Measurements from ENCODE around the gene MYPN.

DNA sequence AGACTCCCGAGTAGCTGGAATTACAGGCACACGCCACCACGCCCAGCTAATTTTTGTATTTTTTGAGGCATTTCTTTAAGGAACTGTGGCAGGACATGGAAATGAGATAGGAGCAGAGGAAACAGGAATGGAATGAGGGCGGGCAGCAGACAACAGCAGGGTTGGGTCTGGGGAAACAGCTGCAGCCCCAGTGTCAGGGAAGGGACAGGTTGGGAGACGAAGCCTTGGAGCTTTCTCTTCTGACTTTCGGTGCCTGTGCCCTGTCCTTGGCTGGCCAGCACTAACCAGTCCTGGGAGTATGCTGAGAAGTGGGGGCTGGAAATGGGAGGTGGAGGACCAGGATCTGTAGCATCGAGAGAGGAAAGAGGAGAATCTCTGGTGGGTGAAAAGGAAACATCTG is 75.3 kb downstream of the MYPN start:
- TF ChIP-seq, protein P1, sequence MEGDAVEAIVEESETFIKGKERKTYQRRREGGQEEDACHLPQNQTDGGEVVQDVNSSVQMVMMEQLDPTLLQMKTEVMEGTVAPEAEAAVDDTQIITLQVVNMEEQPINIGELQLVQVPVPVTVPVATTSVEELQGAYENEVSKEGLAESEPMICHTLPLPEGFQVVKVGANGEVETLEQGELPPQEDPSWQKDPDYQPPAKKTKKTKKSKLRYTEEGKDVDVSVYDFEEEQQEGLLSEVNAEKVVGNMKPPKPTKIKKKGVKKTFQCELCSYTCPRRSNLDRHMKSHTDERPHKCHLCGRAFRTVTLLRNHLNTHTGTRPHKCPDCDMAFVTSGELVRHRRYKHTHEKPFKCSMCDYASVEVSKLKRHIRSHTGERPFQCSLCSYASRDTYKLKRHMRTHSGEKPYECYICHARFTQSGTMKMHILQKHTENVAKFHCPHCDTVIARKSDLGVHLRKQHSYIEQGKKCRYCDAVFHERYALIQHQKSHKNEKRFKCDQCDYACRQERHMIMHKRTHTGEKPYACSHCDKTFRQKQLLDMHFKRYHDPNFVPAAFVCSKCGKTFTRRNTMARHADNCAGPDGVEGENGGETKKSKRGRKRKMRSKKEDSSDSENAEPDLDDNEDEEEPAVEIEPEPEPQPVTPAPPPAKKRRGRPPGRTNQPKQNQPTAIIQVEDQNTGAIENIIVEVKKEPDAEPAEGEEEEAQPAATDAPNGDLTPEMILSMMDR (IDR thresholded peaks at IDR 0.05; ENCODE audit: low read depth, low read length, missing input control), result no peak
- TF ChIP-seq REST (IDR thresholded peaks at IDR 0.05) (no peak), RAD21 (IDR thresholded peaks at IDR 0.05) (no peak), YY1 (IDR thresholded peaks at IDR 0.05) (no peak)
- TF ChIP-seq, protein P2, sequence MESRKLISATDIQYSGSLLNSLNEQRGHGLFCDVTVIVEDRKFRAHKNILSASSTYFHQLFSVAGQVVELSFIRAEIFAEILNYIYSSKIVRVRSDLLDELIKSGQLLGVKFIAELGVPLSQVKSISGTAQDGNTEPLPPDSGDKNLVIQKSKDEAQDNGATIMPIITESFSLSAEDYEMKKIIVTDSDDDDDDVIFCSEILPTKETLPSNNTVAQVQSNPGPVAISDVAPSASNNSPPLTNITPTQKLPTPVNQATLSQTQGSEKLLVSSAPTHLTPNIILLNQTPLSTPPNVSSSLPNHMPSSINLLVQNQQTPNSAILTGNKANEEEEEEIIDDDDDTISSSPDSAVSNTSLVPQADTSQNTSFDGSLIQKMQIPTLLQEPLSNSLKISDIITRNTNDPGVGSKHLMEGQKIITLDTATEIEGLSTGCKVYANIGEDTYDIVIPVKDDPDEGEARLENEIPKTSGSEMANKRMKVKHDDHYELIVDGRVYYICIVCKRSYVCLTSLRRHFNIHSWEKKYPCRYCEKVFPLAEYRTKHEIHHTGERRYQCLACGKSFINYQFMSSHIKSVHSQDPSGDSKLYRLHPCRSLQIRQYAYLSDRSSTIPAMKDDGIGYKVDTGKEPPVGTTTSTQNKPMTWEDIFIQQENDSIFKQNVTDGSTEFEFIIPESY (IDR thresholded peaks at IDR 0.05), result no peak
